Measurements from ENCODE around the gene ABCC8.

- TF ChIP-seq GATA2 (IDR thresholded peaks at IDR 0.05; ENCODE audit: low read depth, low read length) (no peak), GATA3 (IDR thresholded peaks at IDR 0.05; ENCODE audit: low read depth, low read length) (no peak)
Measured at GRCh38 chr11:17443926-17444690, 32.5 kb downstream of the ABCC8 start.
